Keratinocyte (primary cell): ENCODE data around the gene CLMN. TPM values are rescaled to one million over a fixed set of nuclear protein-coding genes. Genes with fewer than 3 reads are reported as not detected.
"Not testable (repeated sequence)": the region's sequence is repeated elsewhere in the genome, so short reads cannot be mapped to it uniquely, and the experiment has no call there.

Experiments
- DNase-seq: peaks from one replicate; pipeline ENCODE4 v3.0.0-alpha.2; 2011; ENCODE audit warnings: low read depth, missing footprints, low spot score
- FAIRE-seq: peaks from 2 replicates; lab custom pipeline; 2011; peaks lifted over from hg19 to GRCh38; lab: Jason Lieb, UNC
- H2AFZ ChIP-seq: 2 replicates; pipeline ENCODE4 v1.6.0; 2012; ENCODE audit warnings: low read length, control low read depth, inconsistent platforms; ENCODE audit not compliant: control insufficient read depth
- H3K27ac ChIP-seq: 2 replicates; pipeline ENCODE4 v1.5.1; 2011; ENCODE audit warnings: low read length; ENCODE audit not compliant: control insufficient read depth, insufficient read depth
- H3K27me3 ChIP-seq: 3 replicates; pipeline ENCODE4 v1.6.0; 2011; ENCODE audit warnings: low read length; ENCODE audit not compliant: control insufficient read depth, insufficient read depth; ENCODE audit errors: extremely low read depth
- H3K36me3 ChIP-seq, 2 experiments: 2 replicates in 1 of 2; 3 replicates in 1 of 2; pipeline ENCODE4 v1.5.1; 2011; ENCODE audit warnings: low read length in 2 of 2, mild to moderate bottlenecking in 1 of 2; ENCODE audit not compliant: control insufficient read depth in 2 of 2, insufficient read depth in 2 of 2; ENCODE audit errors: extremely low read depth in 1 of 2
- H3K4me1 ChIP-seq: 3 replicates; pipeline ENCODE4 v1.5.1; 2011; ENCODE audit warnings: low read length; ENCODE audit not compliant: control insufficient read depth, insufficient read depth; ENCODE audit errors: extremely low read depth
- H3K4me2 ChIP-seq: 3 replicates; pipeline ENCODE4 v1.6.0; 2011; ENCODE audit warnings: low read depth, low read length; ENCODE audit not compliant: control insufficient read depth, insufficient read depth; ENCODE audit errors: extremely low read depth
- H3K4me3 ChIP-seq, 3 experiments: fragments of 200-600 bp in 1 of 3; sonication (generic) in 1 of 3; 2 replicates in 2 of 3; 3 replicates in 1 of 3; pipeline ENCODE4 v1.5.1; 2011 to 2016; ENCODE audit warnings: low read length in 3 of 3, mild to moderate bottlenecking in 3 of 3, control low read depth in 2 of 3, inconsistent platforms in 1 of 3, low read depth in 1 of 3, mixed read lengths in 1 of 3, mixed run types in 1 of 3, moderate library complexity in 1 of 3; ENCODE audit not compliant: control insufficient read depth in 2 of 3, insufficient read depth in 2 of 3; ENCODE audit errors: extremely low read depth in 1 of 3
- H3K79me2 ChIP-seq: 2 replicates; pipeline ENCODE4 v1.6.0; 2012; ENCODE audit warnings: low read length; ENCODE audit not compliant: control insufficient read depth, insufficient read depth
- H3K9ac ChIP-seq: 3 replicates; pipeline ENCODE4 v1.6.0; 2011; ENCODE audit warnings: low read length; ENCODE audit not compliant: control insufficient read depth, insufficient read depth; ENCODE audit errors: extremely low read depth
- H3K9me1 ChIP-seq: 3 replicates; pipeline ENCODE4 v1.6.0; 2011; ENCODE audit warnings: low read length; ENCODE audit not compliant: control insufficient read depth, insufficient read depth; ENCODE audit errors: extremely low read depth
- H3K9me3 ChIP-seq: 2 replicates; pipeline ENCODE4 v1.5.1; 2012; ENCODE audit warnings: low read depth, low read length; ENCODE audit not compliant: control insufficient read depth
- H4K20me1 ChIP-seq: 3 replicates; pipeline ENCODE4 v1.6.0; 2011; ENCODE audit warnings: low read length; ENCODE audit not compliant: control insufficient read depth, insufficient read depth; ENCODE audit errors: extremely low read depth
- CTCF ChIP-seq, 3 experiments: IDR thresholded peaks in 1 of 3; conservative IDR thresholded peaks in 1 of 3; optimal IDR thresholded peaks in 1 of 3; 2 replicates in 2 of 3; 3 replicates in 1 of 3; pipeline versions ENCODE3 to v1.5.1; 2011; ENCODE audit warnings: low read length in 3 of 3, mild to moderate bottlenecking in 3 of 3, moderate library complexity in 2 of 3, control low read depth in 1 of 3, inconsistent platforms in 1 of 3; ENCODE audit not compliant: insufficient read depth in 2 of 3; ENCODE audit errors: extremely low read depth in 1 of 3
- EZH2 ChIP-seq: IDR thresholded peaks from one replicate; pipeline ENCODE4 v1.6.1; 2012; ENCODE audit warnings: inconsistent platforms, mild to moderate bottlenecking, low read length, moderate library complexity
- dilution Hi-C: fragments of 300-500 bp; cut with MboI; formaldehyde crosslinking; loops from one replicate; pipeline ENCODE4 v1.7.0; 2020; ENCODE audit warnings: low sequenced_read_pairs; ENCODE audit not compliant: extremely low pct_ligation_motif_present
- polyA plus RNA-seq, 5 experiments: library from polyadenylated mRNA; depleted of rRNA in 3 of 5; stranded (reverse) in 3 of 5; stranded (forward) in 1 of 5; unstranded in 1 of 5; fragments of >200 nt; gene quantifications; 1 replicate in 1 of 5; 2 replicates in 3 of 5; 3 replicates in 1 of 5; pipeline versions ENCODE4 v1.2.1 to v1.2.3, GENCODE V29; 2011 to 2012; ENCODE audit warnings: missing spikeins in 2 of 5, low read depth in 1 of 5, low replicate concordance in 1 of 5

The CLMN gene
- polyA plus RNA-seq, 1 donor (not counting 4 experiments of a cell fraction or from before 2014, with no cell fraction given), result 6.1 TPM

GRCh38 chr14:95180966-95181741, 138.6 kb downstream of the CLMN start:
- Histone ChIP-seq H4K20me1 (peaks cover 3% of the 10 kb centered on the region), H3K27ac (no peak overlapping the region), H3K79me2 (no peaks in the 10 kb centered on the region), H3K27me3 (no peaks in the 10 kb centered on the region), H3K4me3 (no peak overlapping the region), H3K36me3 (no peaks in the 10 kb centered on the region), H2AFZ (no peak overlapping the region), H3K9me1 (no peaks in the 10 kb centered on the region), H3K4me1 (no peaks in the 10 kb centered on the region), H3K9ac (no peak overlapping the region), H3K9me3 (no peaks in the 10 kb centered on the region), H3K4me2 (no peak overlapping the region)
- FAIRE-seq, result no peak
- TF ChIP-seq EZH2 (no peak), CTCF (optimal IDR thresholded peaks at IDR 0.05 in 1 of 3, IDR thresholded peaks at IDR 0.05 in 1 of 3, conservative IDR thresholded peaks at IDR 0.05 in 1 of 3; ENCODE audit: extremely low read depth in 1 of 3, insufficient read depth in 2 of 3, low read length in 3 of 3) (no peak)
- dilution Hi-C loops, result no loop called here
- DNase-seq, result no peak

GRCh38 chr14:95175670-95176069, 144.0 kb downstream of the CLMN start:
- H3K9me1 ChIP-seq, dilution Hi-C loops, H3K9ac ChIP-seq, H3K4me3 ChIP-seq, H3K27me3 ChIP-seq, H3K79me2 ChIP-seq, H2AFZ ChIP-seq, H4K20me1 ChIP-seq, FAIRE-seq, H3K36me3 ChIP-seq, H3K9me3 ChIP-seq, H3K4me1 ChIP-seq, DNase-seq, H3K4me2 ChIP-seq, H3K27ac ChIP-seq: not testable (repeated sequence)
